Measurements from ENCODE around the gene GPRC5B.

Gene GPRC5B

DNA sequence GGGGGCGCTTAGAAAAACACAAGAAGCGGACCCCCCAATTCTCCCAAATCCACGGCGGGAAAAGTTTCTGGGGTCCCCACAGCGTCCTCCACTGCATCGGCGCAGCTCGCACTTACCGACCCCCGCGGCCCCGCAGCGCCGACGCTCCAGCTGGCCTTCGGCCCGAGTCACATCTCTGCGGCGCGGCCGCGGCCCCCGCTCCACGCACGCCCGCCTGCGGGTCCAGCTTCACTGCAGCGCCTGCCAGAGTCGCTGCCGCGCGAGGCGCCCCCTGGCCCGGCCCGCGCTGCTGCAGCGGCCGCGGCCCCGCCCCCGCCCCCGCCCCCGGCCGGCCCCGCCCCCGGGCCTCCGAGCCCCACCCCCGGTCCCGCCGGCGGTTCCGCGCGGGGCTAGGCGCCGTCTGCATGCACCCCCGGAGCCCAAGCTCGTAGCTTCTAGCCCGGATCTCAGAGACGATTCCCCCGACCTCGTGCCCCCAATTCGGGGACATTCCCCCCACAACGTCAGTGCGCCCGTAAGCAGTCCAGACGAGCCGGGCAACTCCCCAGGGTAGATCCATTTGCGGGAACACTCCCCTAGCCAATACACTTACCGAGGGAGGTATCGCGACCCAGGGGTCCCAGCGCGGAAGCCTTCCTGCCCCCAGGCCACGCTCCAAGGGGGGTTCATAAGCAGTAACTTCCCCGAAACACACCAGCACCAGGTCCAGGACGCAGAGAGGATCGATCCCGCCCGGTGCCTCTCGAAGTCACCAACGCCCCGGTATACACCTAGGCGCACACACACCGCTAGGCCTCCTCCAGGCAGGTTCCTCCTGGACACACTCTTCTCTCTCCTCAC is at the start of gene GPRC5B:
Gene GPRC5B (minus strand): TSS at position 238 of the 840 bp plus-strand sequence. CDS start 12,003 bp downstream, outside the sequence.
- peak; percentile 77 for DNase-seq (ENCODE audit: low spot score)
- TF ChIP-seq CTCF (IDR thresholded peaks at IDR 0.05; ENCODE audit: extremely low read depth, missing control alignments), result no peak

DNA sequence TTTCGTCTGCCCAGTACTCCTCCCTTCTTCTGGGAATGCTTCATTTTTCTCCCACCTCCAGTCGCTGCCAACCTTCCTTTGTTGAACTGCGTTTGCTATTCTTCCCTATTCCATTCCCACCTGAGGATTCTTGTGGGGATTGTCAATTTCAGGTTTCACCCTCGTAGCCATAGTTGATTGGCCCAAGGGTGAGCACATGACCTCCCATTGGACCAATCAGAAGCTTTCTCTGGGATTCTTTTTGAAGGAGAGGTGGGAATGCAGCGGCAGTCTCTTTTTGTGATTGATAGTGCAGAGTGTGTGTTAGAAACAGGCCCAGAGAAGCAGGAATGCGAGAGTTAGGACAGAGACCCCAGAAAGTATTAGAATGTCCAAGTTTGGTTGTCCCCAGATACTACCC is 49.1 kb upstream of the GPRC5B start:
- DNase-seq (ENCODE audit: low spot score), result no peak
- no peak for TF ChIP-seq CTCF (IDR thresholded peaks at IDR 0.05; ENCODE audit: extremely low read depth, missing control alignments)

GRCh38 chr16:19929062-19929511 is 44.4 kb upstream of the GPRC5B start:
- no peak for TF ChIP-seq CTCF (IDR thresholded peaks at IDR 0.05; ENCODE audit: extremely low read depth, missing control alignments)
- no peak for DNase-seq (ENCODE audit: low spot score)

DNA sequence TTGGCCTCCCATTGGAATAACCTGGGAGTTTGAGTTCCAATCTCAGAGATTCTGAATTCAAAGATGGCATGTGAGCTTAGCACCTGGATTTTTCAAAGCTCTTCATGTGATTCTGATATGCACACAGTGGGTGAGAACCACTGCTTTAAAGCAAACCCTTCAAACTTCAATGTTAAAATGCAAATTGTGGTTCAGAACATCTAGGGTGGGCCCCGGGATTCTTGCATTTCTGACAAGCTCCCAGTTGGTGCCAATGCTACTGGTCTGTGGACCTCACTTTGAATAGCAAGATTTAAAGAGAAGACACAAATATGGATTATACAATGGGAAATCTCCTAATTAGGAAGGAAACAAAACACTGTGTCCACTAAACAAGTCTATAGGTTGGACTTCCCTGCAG is 43.8 kb upstream of the GPRC5B start:
- DNase-seq (ENCODE audit: low spot score), result no peak
- TF ChIP-seq CTCF (IDR thresholded peaks at IDR 0.05; ENCODE audit: extremely low read depth, missing control alignments), result no peak

GRCh38 chr16:19926449-19927390 is 42.1 kb upstream of the GPRC5B start:
- no peak for TF ChIP-seq CTCF (IDR thresholded peaks at IDR 0.05; ENCODE audit: extremely low read depth, missing control alignments)
- DNase-seq (ENCODE audit: low spot score), result no peak

DNA sequence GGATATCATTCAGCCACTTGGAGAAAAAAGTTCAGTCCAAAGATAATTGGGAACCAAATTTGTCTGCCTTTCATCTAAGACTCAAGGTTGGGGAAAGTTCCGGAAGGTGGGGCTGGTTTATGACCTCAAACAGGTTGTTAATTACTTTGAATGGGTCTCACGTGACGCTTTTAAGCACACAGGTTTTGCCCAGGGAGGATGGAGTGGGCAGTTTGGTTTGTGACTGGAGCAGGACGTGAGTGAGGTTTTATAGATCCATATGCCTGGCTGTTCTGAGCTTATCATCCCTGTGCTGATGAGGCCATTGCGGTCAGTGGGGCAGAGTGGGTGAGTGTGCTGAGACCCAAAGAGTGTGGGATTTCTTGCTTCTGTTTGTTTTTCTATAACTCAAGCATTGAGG is 38.7 kb upstream of the GPRC5B start:
- no peak for DNase-seq (ENCODE audit: low spot score)
- no peak for TF ChIP-seq CTCF (IDR thresholded peaks at IDR 0.05; ENCODE audit: extremely low read depth, missing control alignments)

GRCh38 chr16:19919142-19919541 is 34.5 kb upstream of the GPRC5B start:
- DNase-seq (ENCODE audit: low spot score), result no peak
- no peak for TF ChIP-seq CTCF (IDR thresholded peaks at IDR 0.05; ENCODE audit: extremely low read depth, missing control alignments)

Data from GM20000 (cell line).